Measurements from ENCODE around the gene ANGPTL8. TPM values are rescaled to one million over a fixed set of nuclear protein-coding genes. Genes with fewer than 3 reads are reported as not detected.

ANGPTL8 gene
- total and polyA plus RNA-seq, 3 donors from 2014 or later: not detected

DNA sequence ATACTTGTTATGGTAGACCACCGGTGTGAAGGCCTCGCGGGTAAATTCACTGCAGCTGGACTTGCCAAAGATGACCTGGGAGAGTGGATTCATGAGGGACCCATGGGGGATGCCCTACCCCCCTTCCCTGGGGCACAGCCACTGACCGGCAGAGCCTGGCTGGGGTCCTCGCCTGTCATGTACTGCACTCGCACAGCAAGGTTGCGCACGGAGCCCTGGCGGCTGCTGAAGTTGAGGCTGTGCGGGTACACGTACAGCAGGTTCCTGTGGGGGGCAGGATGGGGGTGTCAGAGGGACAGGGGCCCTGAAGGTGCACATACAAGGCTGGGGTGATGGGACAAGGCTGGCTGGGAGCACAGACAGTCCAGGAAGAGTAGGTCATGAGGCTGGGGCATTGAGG is 1.4 kb upstream of the ANGPTL8 start:
- TF ChIP-seq POLR2A (IDR thresholded peaks at IDR 0.05): no peak
- TF ChIP-seq, protein P1, sequence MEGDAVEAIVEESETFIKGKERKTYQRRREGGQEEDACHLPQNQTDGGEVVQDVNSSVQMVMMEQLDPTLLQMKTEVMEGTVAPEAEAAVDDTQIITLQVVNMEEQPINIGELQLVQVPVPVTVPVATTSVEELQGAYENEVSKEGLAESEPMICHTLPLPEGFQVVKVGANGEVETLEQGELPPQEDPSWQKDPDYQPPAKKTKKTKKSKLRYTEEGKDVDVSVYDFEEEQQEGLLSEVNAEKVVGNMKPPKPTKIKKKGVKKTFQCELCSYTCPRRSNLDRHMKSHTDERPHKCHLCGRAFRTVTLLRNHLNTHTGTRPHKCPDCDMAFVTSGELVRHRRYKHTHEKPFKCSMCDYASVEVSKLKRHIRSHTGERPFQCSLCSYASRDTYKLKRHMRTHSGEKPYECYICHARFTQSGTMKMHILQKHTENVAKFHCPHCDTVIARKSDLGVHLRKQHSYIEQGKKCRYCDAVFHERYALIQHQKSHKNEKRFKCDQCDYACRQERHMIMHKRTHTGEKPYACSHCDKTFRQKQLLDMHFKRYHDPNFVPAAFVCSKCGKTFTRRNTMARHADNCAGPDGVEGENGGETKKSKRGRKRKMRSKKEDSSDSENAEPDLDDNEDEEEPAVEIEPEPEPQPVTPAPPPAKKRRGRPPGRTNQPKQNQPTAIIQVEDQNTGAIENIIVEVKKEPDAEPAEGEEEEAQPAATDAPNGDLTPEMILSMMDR (IDR thresholded peaks at IDR 0.05): no peak
- no peaks in the 10 kb centered on the region for H3K27me3 ChIP-seq
- DNase-seq: no peak
- H3K4me1 ChIP-seq: peaks cover 1% of the 10 kb centered on the region
- 86 to 97% methylated on average over 10 to 11 of the region's 11 CpGs for WGBS, 2 donors
- intact Hi-C loops (cut with DNase I; ENCODE audit: low total_unique reads): no loop called here
- no peak overlapping the region for H3K27ac ChIP-seq
- H3K4me3 ChIP-seq: no peak overlapping the region
- no peaks in the 10 kb centered on the region for H3K36me3 ChIP-seq (ENCODE audit: low read depth, missing control alignments)
- H3K9me3 ChIP-seq: no peaks in the 10 kb centered on the region

DNA sequence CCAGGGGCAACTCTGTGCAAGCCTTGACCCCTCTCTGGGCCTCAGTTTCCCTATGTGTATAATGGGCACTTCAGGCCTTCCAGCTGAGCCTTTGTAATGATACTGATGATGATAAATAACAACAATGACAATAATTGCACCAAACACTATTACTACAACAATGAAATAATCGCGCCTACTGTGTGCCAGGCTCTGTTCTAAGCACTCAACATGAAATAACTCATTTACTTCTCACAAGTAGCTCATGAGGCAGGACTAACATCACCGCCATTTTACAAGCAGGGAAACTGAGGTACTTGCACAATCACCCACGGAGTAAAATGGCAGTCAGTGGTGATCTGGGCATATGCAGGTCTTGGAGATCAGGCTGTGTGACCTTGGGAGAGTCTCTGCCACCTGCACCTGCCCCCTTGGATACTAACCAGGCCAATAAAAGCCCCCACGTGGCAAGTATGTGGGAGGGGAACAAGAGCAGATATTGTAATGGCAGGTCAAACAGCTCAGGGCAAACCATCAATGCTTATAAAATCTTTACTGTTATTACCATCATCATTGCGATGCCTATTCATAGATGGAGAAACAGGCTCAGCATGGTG is 540 bp upstream of the ANGPTL8 start:
- no peak for TF ChIP-seq POLR2A (IDR thresholded peaks at IDR 0.05)
- TF ChIP-seq, protein P1 (IDR thresholded peaks at IDR 0.05): no peak
- intact Hi-C loops (cut with DNase I; ENCODE audit: low total_unique reads): no loop called here
- 81 to 90% methylated on average over 6 of the region's 6 CpGs for WGBS, 2 donors
- no peak for DNase-seq
- Histone ChIP-seq H3K27me3 (no peaks in the 10 kb centered on the region), H3K36me3 (ENCODE audit: low read depth, missing control alignments) (no peaks in the 10 kb centered on the region), H3K4me1 (peaks cover 8% of the 10 kb centered on the region), H3K9me3 (no peaks in the 10 kb centered on the region), H3K4me3 (no peak overlapping the region), H3K27ac (no peak overlapping the region)

GRCh38 chr19:11240008-11240444 is 607 bp downstream of the ANGPTL8 start:
- H3K4me1 ChIP-seq: peaks cover 9% of the 10 kb centered on the region
- no peaks in the 10 kb centered on the region for H3K36me3 ChIP-seq (ENCODE audit: low read depth, missing control alignments)
- no peak for TF ChIP-seq POLR2A (IDR thresholded peaks at IDR 0.05)
- TF ChIP-seq, protein P1 (IDR thresholded peaks at IDR 0.05): no peak
- H3K9me3 ChIP-seq: no peaks in the 10 kb centered on the region
- no peak overlapping the region for H3K27ac ChIP-seq
- 96 to 97% methylated on average over 8 of the region's 8 CpGs for WGBS, 2 donors
- H3K4me3 ChIP-seq: no peak overlapping the region
- intact Hi-C loops (cut with DNase I; ENCODE audit: low total_unique reads): no loop called here
- H3K27me3 ChIP-seq: no peaks in the 10 kb centered on the region
- no peak for DNase-seq

DNA sequence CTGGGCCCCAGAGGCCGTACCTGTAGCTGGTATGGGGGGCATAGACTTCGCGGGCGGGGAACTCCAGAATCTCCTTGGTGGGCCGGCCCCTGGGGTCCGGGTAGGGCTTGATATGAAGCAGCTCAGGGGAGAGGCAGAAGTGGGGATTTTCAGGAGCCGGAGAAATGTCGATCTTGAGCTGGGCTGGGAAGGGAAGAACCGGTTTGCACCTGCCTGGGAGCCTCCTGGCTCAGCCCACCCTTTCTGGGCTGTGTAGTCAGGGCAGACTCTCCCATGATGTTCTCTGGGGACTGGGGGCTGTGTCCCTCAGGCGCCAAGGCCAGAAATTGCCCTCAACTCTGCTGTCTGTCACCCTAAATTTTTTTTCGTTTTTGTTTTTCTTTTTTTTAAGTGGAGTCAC is 2.6 kb downstream of the ANGPTL8 start:
- no peak for DNase-seq
- Histone ChIP-seq H3K27ac (no peak overlapping the region), H3K4me1 (peaks cover 9% of the 10 kb centered on the region), H3K36me3 (ENCODE audit: low read depth, missing control alignments) (no peaks in the 10 kb centered on the region), H3K4me3 (no peak overlapping the region), H3K27me3 (no peaks in the 10 kb centered on the region), H3K9me3 (no peaks in the 10 kb centered on the region)
- 72 to 85% methylated on average over 6 to 11 of the region's 11 CpGs for WGBS, 2 donors
- intact Hi-C loops (cut with DNase I; ENCODE audit: low total_unique reads): no loop called here
- TF ChIP-seq, protein P1 (IDR thresholded peaks at IDR 0.05): no peak
- TF ChIP-seq POLR2A (IDR thresholded peaks at IDR 0.05): no peak
